GM19240 (cell line): ENCODE measurements around the gene CXCL3.

ENCODE experiments used
- DNase-seq: peaks from one replicate; pipeline ENCODE4 v3.0.0; 2011; ENCODE audit warnings: low spot score; ENCODE audit not compliant: insufficient read length

The CXCL3 gene

GRCh38 chr4:74055498-74055897, 17.0 kb upstream of the CXCL3 start:
- no peak for DNase-seq

DNA sequence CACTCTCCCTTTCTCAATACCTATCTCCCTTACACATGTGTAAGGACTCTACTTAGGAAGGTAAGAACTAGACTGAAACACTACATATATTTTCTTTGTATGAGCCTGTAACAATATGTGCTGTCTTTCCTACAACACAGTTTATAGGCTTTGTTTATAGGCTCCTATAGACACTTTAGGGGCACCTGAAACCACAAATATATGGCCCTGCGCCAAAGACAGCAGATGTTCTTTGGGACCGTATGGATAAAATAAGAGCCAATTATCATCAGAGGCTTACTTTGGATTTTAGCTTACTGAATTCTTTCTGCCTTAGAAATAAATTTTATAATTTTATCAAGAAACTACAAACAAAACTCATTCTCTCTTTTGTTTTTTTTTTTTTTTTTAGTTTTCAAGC, 16.6 kb upstream of the CXCL3 start:
- DNase-seq: no peak

- DNase-seq: no peak
Measured at GRCh38 chr4:74054483-74055047, 16.1 kb upstream of the CXCL3 start.

DNA sequence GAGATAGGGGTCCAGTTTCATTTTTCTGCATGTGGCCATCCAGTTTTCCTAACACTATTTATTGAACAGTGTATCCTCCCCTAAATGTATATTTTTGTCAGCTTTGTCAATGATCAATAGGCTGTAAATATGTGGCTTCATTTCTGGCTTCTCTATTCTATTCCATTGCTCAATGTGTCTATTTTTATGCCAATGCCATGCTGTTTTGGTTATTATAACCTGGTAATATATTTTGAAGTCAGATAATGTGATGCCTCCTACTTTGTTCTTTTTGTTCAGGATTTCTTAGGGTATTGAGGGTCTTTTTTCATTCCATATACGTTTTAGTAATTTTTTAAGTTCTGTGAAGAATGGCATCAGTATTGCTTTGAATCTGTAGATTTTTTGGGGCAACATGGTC, 8.7 kb upstream of the CXCL3 start:
- DNase-seq: no peak

GRCh38 chr4:74045772-74046171, 7.3 kb upstream of the CXCL3 start:
- no peak for DNase-seq

GRCh38 chr4:74045247-74045646, 6.8 kb upstream of the CXCL3 start:
- DNase-seq: no peak

GRCh38 chr4:74044677-74045076, 6.2 kb upstream of the CXCL3 start:
- DNase-seq: no peak

DNA sequence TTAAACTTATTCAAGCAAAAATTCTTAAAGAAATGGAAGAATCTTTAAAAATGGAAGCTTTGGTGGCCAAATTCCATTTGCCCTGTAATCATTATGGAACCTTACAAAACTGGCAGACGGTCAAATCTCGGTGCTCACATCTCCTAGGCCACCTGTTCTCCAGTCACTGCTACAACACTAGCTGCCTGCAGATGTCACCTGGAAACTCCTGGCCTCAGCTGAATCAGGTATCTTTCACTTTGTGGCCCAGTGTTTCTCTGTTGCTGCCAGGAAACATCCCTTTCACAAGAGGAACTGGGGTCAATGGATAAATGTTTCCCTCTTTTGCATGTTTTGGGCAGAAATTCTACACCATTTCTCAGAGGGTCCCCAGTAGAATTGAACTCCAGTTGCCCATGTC, 4.2 kb upstream of the CXCL3 start:
- DNase-seq: no peak

DNA sequence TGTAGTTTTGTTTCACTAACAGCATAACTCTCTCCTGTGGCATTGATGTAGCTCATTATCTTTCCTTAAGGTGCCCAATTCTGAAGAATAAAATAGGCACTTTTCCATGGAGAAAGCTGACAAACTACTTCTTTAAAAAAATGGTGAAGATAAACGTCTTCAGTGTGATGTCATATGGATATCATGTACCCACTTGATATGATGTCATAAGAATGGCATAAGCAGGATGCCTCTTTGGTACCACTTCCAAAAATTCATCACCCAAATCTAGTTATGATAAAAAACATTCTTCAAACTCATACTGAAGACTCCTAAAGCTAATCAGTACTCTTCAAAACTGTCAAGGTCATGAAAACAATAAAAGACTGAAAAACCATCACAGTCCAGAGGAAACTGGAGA, 2.9 kb upstream of the CXCL3 start:
- DNase-seq: no peak

GRCh38 chr4:74039315-74039763, 850 bp upstream of the CXCL3 start:
- no peak for DNase-seq

GRCh38 chr4:74038086-74038424, 434 bp downstream of the CXCL3 start:
- DNase-seq: no peak

GRCh38 chr4:74037076-74037955, 1.2 kb downstream of the CXCL3 start:
- DNase-seq: no peak

- no peak for DNase-seq
Measured at GRCh38 chr4:74033739-74034138, 4.8 kb downstream of the CXCL3 start.

GRCh38 chr4:74032064-74032463, 6.4 kb downstream of the CXCL3 start:
- no peak for DNase-seq

DNA sequence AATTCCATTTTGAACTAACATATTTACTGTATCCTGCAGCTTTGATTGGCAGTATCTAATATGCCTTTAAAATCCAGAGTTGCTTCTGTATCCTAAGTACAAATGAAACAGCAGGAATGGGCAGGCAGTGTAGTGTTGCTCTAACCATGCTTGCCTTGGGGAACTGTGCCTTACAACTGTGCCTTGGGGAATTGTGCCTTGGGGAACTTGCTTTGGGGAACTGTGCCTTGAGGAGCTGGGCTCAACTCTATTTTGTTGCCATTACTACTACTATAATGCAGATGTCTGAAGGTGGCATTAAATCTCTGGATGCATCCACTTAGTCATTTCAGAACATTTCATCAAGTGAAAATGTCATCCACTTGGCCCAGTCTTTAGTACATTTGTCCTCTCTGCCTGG, 6.9 kb downstream of the CXCL3 start:
- DNase-seq: no peak

DNA sequence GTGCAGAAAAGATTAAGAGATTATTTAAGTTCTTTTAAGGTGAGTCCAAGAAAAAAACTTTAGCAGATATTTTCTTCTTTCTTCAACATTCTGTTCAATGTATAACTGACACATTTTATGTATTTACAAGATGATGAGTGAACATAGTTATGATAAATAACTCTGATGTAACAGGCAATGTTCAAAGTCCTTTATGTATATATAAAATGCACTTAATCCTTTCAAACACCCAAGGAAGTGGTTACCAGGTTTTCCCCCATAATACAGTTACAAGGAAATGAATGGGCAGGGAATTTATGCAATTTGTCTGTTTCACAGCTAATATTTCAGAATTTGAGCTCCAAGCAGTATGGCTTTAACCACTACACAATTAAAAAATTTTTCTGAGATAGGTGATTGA, 8.2 kb downstream of the CXCL3 start:
- DNase-seq: no peak

GRCh38 chr4:74028504-74028903, 10.0 kb downstream of the CXCL3 start:
- no peak for DNase-seq

- DNase-seq: no peak
Measured at GRCh38 chr4:74023709-74024108, 14.8 kb downstream of the CXCL3 start.

- DNase-seq: no peak
Measured at GRCh38 chr4:74021601-74022000, 16.9 kb downstream of the CXCL3 start.

DNA sequence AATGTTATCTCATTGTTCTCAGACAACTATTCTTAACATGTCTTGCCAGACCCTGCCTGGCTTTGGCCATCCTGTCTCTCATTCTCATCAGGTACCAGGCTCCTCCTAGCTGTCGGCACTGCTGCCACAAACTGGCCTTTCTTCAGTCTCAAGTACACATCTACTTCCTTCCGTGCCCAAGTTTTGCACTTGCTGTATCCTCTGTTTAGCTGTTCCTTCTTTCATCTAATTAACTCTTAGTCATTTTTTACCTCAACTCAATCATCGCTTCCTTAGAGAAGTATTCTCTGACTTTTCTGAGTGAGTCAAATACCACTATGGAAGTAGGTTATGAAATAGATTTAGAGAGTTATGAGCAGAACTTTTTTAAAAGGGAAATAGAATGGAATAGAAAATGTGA, 19.7 kb downstream of the CXCL3 start:
- DNase-seq: no peak

GRCh38 chr4:74018116-74018515, 20.4 kb downstream of the CXCL3 start:
- no peak for DNase-seq

DNA sequence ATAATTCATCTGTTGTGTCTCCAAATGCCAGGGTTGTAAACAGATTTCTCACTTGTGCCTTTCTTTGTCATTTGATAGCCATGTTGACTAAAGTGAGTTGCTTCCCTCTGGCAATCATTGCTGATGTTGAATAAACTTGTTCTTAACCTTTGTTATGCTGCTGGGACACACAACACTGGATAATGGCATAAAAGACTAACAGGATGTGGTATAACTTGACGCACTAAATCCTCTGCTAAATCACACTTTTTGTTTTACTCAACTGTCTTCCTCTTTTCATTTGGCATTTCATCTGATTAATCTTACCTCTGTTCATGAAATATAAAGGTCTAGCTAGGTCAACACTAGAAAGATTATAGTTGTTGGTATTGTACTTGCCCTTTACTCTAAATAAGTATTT, 22.4 kb downstream of the CXCL3 start:
- DNase-seq: no peak

GRCh38 chr4:74015126-74015780, 23.2 kb downstream of the CXCL3 start:
- DNase-seq: no peak
